MM.1S (cell line): ENCODE results near the gene BPIFB3.

Experiments used
- DNase-seq: peaks from one replicate; pipeline ENCODE4 v3.0.0-alpha.2; 2015
- H2AFZ ChIP-seq: fragments of 300-600 bp; sonication (generic); 2 replicates; pipeline ENCODE4 v1.6.0; 2016; ENCODE audit warnings: antibody characterized with exemption, low read length
- H3F3A ChIP-seq: fragments of 300-600 bp; sonication (generic); 2 replicates; pipeline ENCODE4 v1.6.1; 2016; ENCODE audit warnings: mild to moderate bottlenecking, antibody characterized with exemption, low read length, moderate library complexity, mixed read lengths; ENCODE audit not compliant: insufficient read depth
- H3K27ac ChIP-seq: fragments of 300-600 bp; sonication (generic); 2 replicates; pipeline ENCODE4 v1.5.1; 2016; ENCODE audit warnings: mild to moderate bottlenecking, low read length
- H3K27me3 ChIP-seq: fragments of 300-600 bp; sonication (generic); replicated peaks from 2 replicates; pipeline ENCODE4 v1.6.0; 2016; ENCODE audit warnings: low read length; ENCODE audit not compliant: insufficient read depth
- H3K36me3 ChIP-seq: fragments of 300-600 bp; sonication (generic); replicated peaks from 2 replicates; pipeline ENCODE4 v1.6.1; 2016; ENCODE audit warnings: mild to moderate bottlenecking, low read length, mixed read lengths; ENCODE audit not compliant: insufficient read depth
- H3K4me1 ChIP-seq: fragments of 300-600 bp; sonication (generic); 2 replicates; pipeline ENCODE4 v1.6.1; 2016; ENCODE audit warnings: low read length, mixed read lengths
- H3K4me2 ChIP-seq: fragments of 300-600 bp; sonication (generic); 2 replicates; pipeline ENCODE4 v1.6.0; 2016; ENCODE audit warnings: low read depth, low read length
- H3K4me3 ChIP-seq: fragments of 300-600 bp; sonication (generic); 2 replicates; pipeline ENCODE4 v1.5.1; 2016; ENCODE audit warnings: low read length, mixed read lengths
- H3K79me2 ChIP-seq: fragments of 300-600 bp; sonication (generic); 2 replicates; pipeline ENCODE4 v1.6.1; 2016; ENCODE audit warnings: mixed run types, low read length, mixed read lengths
- H3K9ac ChIP-seq: fragments of 300-600 bp; sonication (generic); 2 replicates; pipeline ENCODE4 v1.6.1; 2016; ENCODE audit warnings: low read length, mixed read lengths
- H3K9me2 ChIP-seq: fragments of 300-600 bp; sonication (generic); replicated peaks from 2 replicates; pipeline ENCODE4 v1.6.1; 2016; ENCODE audit warnings: mild to moderate bottlenecking, low read length, mixed read lengths; ENCODE audit not compliant: insufficient read depth
- H3K9me3 ChIP-seq: fragments of 300-600 bp; sonication (generic); replicated peaks from 2 replicates; pipeline ENCODE4 v1.6.1; 2016; ENCODE audit warnings: mild to moderate bottlenecking, low read length, mixed read lengths; ENCODE audit not compliant: insufficient read depth
- H4K20me1 ChIP-seq: fragments of 300-600 bp; sonication (generic); 2 replicates; pipeline ENCODE4 v1.6.1; 2016; ENCODE audit warnings: mild to moderate bottlenecking, low read length, moderate library complexity, mixed read lengths; ENCODE audit not compliant: insufficient read depth
- CTCF ChIP-seq: fragments of 300-600 bp; sonication (generic); IDR thresholded peaks from 2 replicates; pipeline ENCODE4 v1.5.1; 2016; ENCODE audit warnings: antibody characterized with exemption, low read length, mixed read lengths
- EZH2 ChIP-seq: fragments of 300-600 bp; sonication (generic); optimal IDR thresholded peaks from 2 replicates; pipeline ENCODE3; 2017; ENCODE audit warnings: low read depth, mild to moderate bottlenecking, antibody characterized with exemption, low read length, mixed read lengths
- EZH2phosphoT487 ChIP-seq: fragments of 300-600 bp; sonication (generic); IDR thresholded peaks from 2 replicates; pipeline ENCODE4 v1.6.1; 2018; ENCODE audit warnings: antibody characterized with exemption, low read length

Gene BPIFB3

GRCh38 chr20:33032555-33032954 is 21.1 kb upstream of the BPIFB3 start:
- Histone ChIP-seq H3K36me3 (no peaks in the 10 kb centered on the region), H3K79me2 (no peaks in the 10 kb centered on the region), H3K4me3 (no peak overlapping the region), H4K20me1 (no peaks in the 10 kb centered on the region), H3K27me3 (peaks cover 43% of the 10 kb centered on the region), H3K4me1 (no peaks in the 10 kb centered on the region), H3K9me2 (no peaks in the 10 kb centered on the region), H3K4me2 (no peak overlapping the region), H3F3A (no peaks in the 10 kb centered on the region), H3K9ac (no peak overlapping the region), H3K9me3 (no peaks in the 10 kb centered on the region), H3K27ac (no peak overlapping the region), H2AFZ (no peak overlapping the region)
- no peak for DNase-seq
- TF ChIP-seq EZH2phosphoT487: no peak
- TF ChIP-seq EZH2: no peak

- Histone ChIP-seq H3K9ac (no peak overlapping the region), H3K36me3 (no peaks in the 10 kb centered on the region), H3K27me3 (peaks cover 51% of the 10 kb centered on the region), H3K79me2 (no peaks in the 10 kb centered on the region), H3K4me1 (no peaks in the 10 kb centered on the region), H3F3A (no peaks in the 10 kb centered on the region), H2AFZ (no peak overlapping the region), H3K4me3 (no peak overlapping the region), H3K4me2 (no peak overlapping the region), H3K9me2 (no peaks in the 10 kb centered on the region), H4K20me1 (no peaks in the 10 kb centered on the region), H3K27ac (no peak overlapping the region), H3K9me3 (no peaks in the 10 kb centered on the region)
- TF ChIP-seq EZH2: no peak
- no peak for TF ChIP-seq EZH2phosphoT487
- TF ChIP-seq CTCF: no peak
- no peak for DNase-seq
These were observed 20.3 kb upstream of the BPIFB3 start for GRCh38 chr20:33033381-33033780.

GRCh38 chr20:33034115-33034514 is 19.6 kb upstream of the BPIFB3 start:
- Histone ChIP-seq H3K27me3 (peaks cover 53% of the 10 kb centered on the region), H2AFZ (no peak overlapping the region), H3F3A (no peaks in the 10 kb centered on the region), H3K9ac (no peak overlapping the region), H3K9me2 (no peaks in the 10 kb centered on the region), H3K36me3 (no peaks in the 10 kb centered on the region), H3K9me3 (no peaks in the 10 kb centered on the region), H3K4me3 (no peak overlapping the region), H4K20me1 (no peaks in the 10 kb centered on the region), H3K27ac (no peak overlapping the region), H3K4me1 (no peaks in the 10 kb centered on the region), H3K79me2 (no peaks in the 10 kb centered on the region), H3K4me2 (no peak overlapping the region)
- DNase-seq: no peak
- TF ChIP-seq EZH2phosphoT487 (no peak), CTCF (no peak), EZH2 (no peak)

GRCh38 chr20:33034901-33035492 is 18.7 kb upstream of the BPIFB3 start:
- no peak overlapping the region for H3K4me3 ChIP-seq
- TF ChIP-seq EZH2: no peak
- TF ChIP-seq CTCF: no peak
- no peak for TF ChIP-seq EZH2phosphoT487

More at GRCh38 chr20:33034901-33035492, 18.7 kb upstream of the BPIFB3 start:
- H3F3A ChIP-seq: no peaks in the 10 kb centered on the region
- H3K4me1 ChIP-seq: no peaks in the 10 kb centered on the region
- peaks cover 51% of the 10 kb centered on the region for H3K27me3 ChIP-seq
- no peaks in the 10 kb centered on the region for H4K20me1 ChIP-seq
- no peak overlapping the region for H3K4me2 ChIP-seq
- DNase-seq: no peak
- H2AFZ ChIP-seq: no peak overlapping the region
- no peak overlapping the region for H3K9ac ChIP-seq
- no peaks in the 10 kb centered on the region for H3K9me3 ChIP-seq
- no peaks in the 10 kb centered on the region for H3K36me3 ChIP-seq
- H3K79me2 ChIP-seq: no peaks in the 10 kb centered on the region
- no peak overlapping the region for H3K27ac ChIP-seq
- no peaks in the 10 kb centered on the region for H3K9me2 ChIP-seq
